Dedifferentiated amniotic fluid mesenchymal stem cell (primary cell): Measurements from ENCODE around the gene ZNHIT1.
"Not testable (repeated sequence)": the region's sequence is repeated elsewhere in the genome, so short reads cannot be mapped to it uniquely, and the experiment has no call there.

ENCODE experiments used
- DNase-seq: peaks from one replicate; pipeline ENCODE4 v3.0.0-alpha.2; 2016; ENCODE audit errors: extremely low spot score

Gene ZNHIT1

DNA sequence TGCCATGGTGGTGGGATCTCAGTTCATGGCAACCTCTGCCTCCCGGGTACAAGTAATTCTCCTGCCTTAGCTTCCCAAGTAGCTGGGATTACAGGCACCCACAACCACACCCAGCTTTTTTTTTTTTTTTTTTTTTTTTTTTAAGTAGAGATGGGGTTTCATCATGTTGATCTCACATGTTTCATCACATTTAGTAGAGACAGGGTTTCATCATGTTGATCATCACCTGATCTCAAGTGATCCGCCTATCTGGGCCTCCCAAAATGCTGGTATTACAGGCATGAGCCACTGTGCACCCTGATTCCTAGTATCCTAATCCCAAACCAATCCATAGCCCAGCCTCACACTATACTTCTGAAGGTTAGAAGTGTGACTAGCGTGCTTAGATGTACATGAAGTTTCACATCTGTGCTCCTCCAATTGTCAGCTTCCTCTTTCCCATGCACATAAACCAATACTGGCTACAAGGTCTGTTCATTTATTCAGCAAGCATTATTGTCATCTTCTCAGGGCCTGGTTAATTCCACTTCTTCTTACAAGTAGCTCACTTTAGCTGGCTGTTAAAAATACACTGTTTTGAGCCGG, 31.0 kb upstream of the ZNHIT1 start:
- DNase-seq = no peak

DNA sequence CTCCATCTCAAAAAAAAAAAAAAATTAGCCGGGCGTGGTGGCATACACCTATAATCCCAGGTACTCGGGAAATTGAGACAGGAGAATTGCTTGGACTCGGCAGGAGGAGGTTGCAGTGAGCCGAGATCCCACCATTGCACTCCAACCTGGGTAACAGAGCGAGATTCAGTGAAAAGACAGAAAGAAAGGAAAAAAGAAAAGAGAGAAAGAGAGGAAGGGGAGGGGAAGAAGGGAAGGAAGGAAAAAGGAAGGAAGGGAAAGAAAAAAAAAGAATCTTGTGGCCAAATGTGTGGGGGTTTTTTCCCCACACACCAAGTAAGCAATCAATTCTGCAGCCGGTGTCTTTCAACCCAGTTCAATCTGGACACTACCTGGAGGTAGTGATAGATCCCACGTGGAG, 28.9 kb upstream of the ZNHIT1 start:
- no peak for DNase-seq

DNA sequence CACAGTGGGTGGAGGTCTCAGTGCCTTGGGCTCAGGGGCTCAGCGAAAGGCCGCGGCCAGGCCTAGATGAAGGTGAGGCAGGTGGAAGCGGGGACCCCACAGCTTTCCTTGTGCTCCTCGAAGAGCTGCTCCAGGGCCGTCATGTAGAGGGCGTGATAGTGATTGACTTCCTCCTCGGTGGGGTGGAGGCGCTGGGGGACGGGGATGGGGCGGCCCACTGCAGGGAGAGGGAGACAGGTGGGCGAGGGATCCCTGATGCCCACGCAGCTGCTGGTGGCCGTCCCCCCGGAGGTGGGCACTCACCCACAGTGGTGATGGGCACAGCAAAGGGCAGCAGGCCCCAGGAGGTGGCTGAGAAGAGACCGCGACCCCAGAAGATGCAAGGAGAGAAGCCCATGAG, 22.1 kb upstream of the ZNHIT1 start:
- no peak for DNase-seq

DNA sequence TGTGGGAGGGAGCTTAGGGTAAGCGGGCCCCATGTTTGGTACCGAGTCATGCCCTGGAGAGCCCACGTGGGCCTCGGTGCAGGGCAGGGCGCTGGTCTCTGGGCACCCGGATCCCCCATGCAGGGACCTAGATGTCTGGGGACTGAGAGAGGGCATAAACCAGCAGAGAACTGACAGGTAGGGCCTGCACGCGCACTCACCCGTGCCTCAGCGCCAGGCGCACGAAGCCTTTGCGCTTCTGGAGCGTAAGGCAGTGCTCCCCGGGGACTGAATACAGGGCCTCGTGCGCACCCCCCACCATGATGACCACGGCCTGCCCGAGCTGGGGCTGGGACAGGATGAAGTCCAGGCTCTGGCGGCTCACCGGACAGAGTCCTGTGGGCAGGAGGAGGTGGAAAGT, 20.0 kb upstream of the ZNHIT1 start:
- no peak for DNase-seq

DNA sequence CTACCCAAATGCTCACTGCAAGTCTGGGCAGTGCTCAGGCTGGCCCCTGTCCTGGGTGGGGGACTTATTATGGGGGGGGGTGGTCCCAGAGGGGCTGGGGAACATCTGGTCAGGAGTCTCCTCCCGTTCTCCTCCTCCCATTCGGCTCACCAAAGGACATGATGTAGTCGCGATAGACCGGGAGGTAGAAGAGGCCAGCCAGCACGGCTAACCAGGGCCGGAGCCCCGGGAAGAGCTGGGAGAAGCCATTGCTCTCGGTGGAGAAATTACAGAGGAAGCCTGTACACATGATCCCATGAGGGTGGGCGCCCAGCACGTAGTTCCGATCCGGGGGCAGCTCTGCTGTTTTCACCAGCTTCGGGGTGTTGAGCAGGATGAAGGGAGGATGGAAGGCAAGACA, 19.5 kb upstream of the ZNHIT1 start:
- DNase-seq = no peak

DNA sequence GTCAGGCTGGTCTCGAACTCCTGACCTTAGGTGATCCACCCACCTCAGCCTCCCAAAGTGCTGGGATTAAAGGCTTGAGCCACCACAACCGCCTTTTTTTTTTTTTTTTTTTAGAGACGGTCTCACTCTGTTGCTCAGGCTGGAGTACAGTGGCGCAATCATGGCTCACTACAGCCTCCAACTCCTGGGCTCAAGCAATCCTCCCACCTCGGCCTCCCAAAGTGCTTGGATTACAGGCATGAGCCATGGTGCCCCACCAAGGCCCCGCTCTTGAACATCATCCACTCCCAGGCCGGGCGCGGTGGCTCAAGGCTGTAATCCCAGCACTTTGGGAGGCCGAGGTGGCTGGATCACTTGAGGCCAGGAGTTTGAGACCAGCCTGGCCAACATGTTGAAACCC, 18.4 kb upstream of the ZNHIT1 start:
- not testable (repeated sequence) for DNase-seq

DNA sequence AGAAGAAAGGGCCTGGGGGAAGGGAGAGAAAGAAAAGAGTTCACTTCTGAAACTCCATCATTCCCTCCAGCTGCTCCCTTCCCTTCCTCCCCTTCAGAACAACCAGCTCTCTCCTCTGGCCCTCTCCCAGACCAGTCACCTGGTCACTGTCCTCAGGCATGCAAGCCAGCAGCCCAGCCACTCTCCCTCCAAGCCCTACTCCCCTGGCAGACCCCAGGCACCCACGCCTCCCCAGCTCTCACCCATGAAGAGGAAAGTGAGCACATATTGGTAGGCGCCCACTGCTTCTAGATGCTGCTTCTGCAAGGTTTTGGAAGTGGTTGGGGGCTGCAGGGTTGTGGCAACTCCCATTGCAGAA, 17.5 kb upstream of the ZNHIT1 start:
- no peak for DNase-seq

DNA sequence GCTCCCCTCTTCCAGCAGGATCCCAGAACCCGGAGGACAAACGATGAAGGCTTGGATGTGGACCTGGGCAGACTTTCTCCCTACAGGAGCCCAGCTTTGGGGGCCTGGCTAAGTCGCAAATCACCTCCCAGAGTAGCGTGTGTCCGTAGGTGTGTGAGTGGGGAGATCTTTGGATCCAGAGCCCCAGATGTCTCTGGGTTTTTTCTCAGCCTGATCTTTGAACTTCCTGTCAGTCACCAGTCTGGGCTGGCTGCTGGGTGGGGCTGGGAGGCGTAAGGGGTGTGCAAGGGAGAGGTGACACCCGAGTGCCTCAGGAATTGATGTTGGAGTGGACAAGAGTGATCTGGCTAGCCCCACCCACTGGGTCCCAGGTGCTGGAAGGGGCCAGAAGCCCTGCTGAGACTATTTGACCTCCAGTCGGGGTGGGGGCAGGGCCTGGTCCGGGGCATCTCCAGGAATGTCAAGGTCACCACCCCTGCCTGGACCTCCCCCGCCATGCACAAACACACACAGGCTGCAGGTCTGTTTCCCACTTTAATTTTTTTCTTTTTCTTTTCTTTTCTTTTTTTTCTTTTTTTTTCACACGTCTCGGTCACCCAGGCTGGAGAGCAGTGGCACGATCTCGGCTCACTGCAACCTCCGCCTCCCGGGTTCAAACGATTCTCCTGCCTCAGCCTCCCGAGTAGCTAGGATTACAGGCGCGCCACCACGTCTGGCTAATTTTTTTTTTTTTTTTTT, 16.9 kb upstream of the ZNHIT1 start, which contains the start of gene MOGAT3:
TSS of gene MOGAT3 (minus strand) at position 175 of the 738 bp plus-strand sequence. CDS start 182 bp downstream, outside the sequence.
- no peak for DNase-seq

DNA sequence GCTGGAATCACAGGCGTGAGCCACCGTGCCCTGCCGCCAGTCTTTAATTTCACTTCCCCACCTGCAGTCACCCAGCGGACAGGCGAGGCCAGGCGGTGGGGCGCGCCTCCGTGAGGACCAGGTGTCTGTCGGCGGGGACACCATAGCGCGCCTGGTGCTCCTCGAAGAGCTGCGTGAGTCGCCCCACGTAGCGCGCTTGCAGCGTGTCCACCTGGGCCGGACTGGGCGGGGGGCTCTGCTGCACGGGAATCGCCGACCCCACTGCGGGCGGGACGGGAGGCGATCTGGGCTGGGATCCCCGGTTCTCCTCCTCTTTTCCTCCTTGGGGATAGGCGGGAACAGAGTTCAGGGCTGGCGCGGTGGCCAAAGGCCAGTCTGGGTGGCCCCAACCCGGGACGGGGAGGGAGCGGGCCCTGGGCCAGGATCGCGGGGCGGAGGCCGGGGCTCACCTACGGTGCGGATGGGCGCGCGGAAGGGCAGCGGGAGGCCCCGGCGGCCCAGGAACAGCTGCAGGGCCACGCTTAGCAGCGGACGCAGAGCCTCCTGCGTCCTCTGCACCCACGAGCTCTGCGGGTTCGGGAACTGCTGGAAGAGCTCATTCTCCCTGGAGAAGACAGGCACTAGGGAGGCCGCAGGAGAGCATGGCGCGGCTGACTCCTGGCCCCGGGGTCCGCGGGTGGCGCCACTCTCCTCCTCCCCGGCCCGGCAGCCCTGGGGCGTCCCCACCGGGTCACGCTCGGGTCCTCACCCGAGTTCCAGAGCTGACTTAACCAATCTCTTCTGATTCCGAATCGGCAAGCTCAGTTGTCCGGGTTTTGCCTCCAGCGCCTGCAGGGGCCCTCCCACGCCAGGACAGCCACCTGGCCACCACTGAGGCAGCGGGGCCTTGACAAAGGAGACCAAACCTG, 16.0 kb upstream of the ZNHIT1 start:
- no peak for DNase-seq

DNA sequence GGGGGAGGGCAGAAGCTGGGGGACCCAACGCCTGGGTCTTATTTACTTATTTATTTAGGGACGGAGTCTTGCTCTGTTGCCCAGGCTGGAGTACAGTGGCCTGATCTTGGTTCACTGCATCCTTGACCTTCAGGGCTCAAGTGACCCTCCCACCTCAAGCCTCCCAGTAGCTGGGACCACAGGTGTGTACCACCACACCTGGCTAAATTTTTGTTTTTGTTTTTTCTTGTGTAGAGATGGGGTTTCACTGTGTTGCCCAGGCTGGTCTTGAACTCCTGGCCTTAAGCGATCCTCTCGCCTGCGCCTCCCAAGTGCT, 15.4 kb upstream of the ZNHIT1 start:
- no peak for DNase-seq

DNA sequence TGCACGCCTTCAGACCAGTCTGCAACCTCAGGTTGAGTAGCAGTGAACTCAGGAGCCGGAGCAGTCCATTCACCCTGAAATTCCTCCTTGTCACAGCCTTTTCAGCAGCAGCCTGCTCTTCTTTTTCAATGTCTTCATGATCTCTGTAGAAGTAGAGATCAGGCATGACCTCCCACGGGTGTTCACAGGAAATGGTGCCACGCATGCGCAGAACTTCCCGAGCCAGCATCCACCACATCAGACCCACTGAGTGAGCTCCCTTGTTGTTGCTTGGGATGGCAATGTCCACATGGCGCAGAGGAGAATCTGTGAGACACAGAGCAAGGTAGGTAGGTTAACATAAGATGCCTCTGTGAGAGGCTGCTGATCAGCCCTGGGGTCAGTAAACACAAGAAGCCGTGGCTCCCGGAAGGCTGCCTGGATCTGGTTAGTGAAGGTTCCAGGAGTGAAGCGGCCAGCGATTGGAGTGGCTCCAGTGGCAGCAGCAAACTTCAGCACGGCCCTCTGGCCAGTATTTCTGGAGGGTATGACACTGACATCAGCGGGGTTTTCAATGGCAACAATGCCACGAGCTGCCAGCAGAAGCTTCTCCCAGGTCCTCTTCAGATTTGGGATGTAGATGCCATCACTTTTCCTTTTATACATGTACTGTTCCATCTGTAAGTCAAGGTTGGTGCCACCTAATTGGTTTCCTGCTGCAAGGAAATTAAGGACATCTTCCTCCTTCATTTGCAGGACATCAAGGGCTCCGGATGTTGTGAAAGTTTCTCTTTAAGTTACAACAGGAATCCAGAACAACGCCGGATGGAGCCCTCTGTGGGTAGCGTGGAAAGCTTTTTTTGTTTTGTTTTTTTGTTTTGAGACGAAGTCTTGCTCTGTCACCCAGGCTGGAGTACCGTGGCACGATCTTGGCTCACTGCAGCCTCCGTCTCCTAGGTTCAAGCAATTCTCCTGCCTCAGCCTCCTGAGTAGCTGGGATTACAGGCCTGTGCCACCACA, 13.9 kb upstream of the ZNHIT1 start:
- DNase-seq = not testable (repeated sequence)

DNA sequence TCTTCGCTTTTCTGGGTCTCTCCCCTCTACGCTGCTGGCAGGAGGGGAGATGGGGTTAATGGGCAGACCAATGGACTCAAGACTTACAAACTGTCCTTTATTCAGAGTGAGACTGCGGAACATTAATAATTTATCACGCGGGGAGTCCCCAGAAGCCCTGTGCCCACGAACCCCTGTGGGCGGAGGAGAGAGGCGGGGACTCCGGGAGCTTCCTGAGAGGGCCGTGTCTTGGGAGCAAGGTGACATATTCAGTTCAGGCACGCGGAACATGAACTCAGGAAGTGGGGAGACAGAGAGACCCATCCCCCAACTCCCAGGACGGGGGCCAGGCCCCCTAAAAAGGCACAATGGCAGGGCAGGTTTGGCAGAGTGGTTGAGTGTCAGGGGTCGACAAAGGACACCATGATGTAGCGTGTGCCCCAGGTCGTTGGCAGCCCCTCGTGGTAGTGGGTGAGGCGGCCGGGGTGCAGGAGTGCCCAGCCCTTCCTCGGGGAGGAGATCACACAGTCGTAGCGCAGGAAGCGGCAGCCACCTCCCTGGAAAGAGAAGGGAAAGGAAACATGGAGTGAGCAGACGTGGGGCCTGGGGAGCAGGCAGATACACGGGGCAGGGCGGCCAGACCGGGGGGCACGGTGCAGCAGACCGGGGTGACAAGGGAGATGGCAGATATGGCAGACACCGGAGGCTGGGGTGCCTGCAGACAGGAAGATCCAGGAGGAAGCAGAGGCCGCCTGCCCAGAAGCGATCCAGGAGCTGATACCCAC, 11.9 kb upstream of the ZNHIT1 start:
- no peak for DNase-seq

DNA sequence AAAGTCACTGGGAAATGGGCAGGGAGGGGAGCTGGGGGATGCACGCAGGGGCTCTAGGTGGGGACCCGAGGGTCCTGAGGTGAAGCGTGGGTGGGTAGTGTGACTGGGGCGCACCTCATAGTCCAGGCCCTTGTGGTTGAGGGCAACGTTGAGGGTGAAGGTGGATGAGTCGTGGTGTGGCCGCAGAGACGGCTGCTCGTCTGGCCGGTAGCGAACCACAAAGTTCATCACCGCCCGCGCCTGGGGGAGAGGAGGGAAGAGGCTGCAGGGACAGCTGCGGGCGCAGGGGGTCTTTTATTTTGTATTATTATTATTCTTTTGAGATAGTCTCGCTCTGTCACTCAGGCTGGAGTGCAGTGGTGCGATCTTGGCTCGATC, 11.3 kb upstream of the ZNHIT1 start:
- DNase-seq = no peak

DNA sequence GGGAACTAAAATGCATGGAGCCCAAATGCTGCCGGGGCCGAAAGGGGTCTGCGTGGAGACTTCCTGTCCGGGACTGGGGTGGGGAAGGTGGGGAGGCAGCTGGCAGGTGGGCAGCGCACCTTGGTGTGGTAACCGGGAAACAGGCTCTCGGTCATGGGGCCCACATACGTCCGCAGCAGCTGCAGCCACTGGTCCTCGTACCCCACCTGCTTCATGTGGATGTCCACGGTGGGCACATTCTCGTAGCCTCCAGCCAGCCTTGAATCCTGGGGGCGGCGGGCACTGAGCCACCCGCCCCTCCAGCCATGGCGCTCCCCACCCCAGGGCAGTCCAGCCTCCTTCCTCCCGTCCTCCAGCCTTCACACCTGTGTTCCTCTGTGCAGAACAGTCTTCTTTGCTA, 10.5 kb upstream of the ZNHIT1 start:
- DNase-seq = no peak

DNA sequence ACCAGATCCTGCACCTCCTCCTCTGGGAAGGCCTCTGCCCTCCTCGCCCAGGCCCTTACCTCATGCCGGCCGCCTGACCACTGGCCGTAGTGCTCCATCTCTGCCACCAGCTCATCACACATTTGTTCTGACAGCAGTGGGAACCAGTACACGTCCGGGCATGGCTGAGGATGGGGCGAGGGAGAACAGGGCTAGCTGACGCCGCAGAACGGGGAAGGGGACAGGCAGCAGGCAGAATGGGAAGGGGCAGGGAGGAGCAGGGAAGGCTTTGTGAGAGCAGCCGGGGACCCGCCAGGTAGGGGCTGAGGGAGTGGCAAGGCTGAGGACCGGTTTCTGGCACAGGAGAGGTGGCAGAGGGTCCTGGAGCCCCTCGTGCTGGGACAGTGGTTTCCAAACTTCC, 9.2 kb upstream of the ZNHIT1 start:
- no peak for DNase-seq

DNA sequence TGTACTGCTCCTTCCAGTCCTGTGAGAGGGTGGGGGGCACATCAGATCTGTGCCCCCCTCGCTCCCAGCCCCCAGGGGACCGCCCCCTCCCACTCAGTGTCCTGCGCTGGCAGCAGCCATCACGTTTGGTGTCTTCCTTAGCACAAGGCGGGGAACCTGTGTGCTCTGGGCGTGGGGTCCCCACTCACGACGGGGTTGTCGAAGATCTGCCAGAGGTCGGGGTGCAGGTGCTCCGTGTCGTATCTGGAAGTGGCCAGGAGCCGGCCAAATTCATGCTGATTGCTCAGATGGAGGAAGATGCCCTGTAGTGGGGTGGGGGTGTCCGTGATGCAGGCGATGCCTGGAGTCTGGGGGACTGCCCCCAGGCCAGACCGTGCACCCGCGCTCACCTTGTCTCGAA, 7.8 kb upstream of the ZNHIT1 start:
- no peak for DNase-seq

DNA sequence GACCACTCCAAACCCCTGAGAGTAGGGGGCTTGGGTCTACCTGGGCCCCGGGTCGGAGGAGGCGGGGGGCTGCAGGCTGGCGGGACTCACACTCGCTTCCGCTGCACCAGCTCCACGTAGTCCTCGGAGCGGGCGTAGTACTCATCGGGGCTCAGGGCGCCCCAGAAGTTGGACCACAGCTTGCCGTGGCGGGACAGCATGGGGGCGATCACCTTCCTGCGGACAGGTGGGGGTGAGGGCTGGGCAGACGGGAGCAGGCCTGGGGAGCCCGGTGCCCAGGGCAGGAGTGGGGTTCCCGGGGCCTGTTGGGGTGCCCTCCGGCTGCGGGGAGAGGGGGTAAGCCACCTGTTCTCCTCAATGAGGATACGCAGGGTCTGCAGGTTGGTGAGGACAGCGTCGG, 6.5 kb upstream of the ZNHIT1 start:
- DNase-seq = no peak

DNA sequence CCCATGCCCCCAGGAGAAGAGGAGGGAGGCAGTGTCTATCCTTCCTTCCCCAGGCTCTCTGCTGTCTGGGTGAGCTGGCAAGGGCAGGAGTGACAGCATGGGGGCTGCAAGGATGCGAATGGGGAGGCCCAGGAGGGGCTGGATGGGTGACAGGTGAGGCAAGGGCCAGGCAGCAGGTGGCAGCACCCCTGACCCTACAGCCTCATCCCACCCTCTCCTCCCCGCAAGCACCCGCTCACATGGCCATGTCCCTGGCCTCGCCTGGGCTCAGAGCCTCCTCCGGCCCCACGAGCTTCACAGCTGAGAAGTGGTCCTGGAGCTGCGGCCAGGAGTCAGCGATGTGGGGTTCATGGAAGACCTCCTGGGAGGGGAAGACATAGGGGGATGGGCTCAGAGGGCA, 6.0 kb upstream of the ZNHIT1 start:
- no peak for DNase-seq

DNA sequence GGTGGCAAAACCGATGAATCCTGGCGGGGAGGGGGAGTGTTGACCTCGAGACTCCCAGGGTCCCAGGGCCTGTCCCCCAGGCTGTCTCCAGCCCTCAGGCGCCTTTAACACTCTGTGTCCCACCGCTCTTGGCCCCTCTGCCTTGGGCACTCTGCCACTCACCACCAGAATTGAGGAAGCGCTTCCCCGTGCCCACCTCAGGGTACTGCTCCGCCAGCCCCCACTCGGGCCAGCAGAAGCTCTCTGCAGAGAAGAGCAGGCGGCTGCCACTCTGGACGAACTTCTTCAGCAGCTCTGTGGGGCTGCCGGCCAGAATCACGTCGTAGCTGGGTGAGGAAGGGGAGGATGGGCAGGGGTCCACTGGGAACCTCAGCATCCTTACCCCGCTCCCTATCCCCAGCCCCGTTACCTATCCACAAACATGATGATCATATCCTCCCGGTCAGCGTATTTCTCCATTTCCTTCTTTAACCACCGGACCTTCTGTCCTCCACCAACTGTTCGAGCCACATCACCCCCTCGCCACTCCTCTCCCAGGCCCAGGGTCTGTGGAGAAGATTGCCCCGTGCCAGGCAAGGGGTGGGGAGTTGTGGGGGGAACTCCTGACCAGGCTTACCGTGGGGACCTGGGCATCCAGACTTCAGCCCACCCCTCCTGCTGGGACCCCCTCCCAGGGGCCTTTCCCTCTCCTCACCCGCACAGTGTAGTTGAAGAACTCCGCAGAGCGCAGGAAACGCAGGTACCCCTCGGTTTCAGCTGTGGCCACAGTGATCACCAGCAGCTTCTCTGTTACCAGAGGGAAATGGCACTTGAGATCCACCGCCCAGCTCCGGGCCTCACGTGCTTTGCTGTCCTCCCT, 1.7 kb upstream of the ZNHIT1 start:
- no peak for DNase-seq

DNA sequence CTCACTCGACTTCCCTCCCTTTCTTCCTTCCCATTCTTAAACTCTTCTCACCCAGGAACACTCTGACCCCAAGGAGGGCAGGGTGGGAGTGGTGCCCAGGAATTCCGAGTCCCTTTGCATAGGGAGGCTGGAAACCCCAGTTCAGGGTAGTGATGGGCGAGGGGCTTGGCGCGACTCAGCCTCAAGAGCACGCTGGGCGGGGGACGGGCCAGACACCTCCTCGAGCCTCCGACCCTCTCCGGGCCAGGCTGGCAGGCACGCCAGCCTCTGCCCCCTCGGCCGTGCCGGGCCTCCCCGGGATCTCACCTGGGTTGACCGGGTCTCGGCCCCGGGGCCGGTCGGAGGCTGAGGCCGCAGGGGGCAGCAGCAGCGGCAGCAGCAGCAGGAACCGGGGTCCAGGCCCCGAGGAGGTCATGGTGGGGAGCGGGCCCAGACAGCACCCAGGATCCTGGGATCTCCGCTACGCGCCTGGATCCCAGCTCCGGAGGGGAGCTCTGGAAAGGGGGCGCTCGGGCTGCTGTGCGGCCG, 1.0 kb upstream of the ZNHIT1 start:
- DNase-seq = no peak
